Osteocyte (in vitro differentiated cells): ENCODE measurements around the gene BDH1. TPM values are rescaled to one million over a fixed set of nuclear protein-coding genes. Genes with fewer than 3 reads are reported as not detected.

Source experiments
- DNase-seq: peaks from one replicate; pipeline ENCODE4 v3.0.0; 2021; ENCODE audit warnings: mixed read lengths; ENCODE audit not compliant: unreplicated experiment; ENCODE audit errors: extremely low spot score
- H3K27ac Mint-ChIP-seq: one replicate; pipeline ENCODE4 v1.8.0; 2021; ENCODE audit warnings: mild to moderate bottlenecking, mixed read lengths; ENCODE audit not compliant: unreplicated experiment
- H3K27me3 Mint-ChIP-seq: one replicate; pipeline ENCODE4 v1.8.0; 2021; ENCODE audit warnings: mixed read lengths; ENCODE audit not compliant: unreplicated experiment
- H3K36me3 Mint-ChIP-seq: one replicate; pipeline ENCODE4 v1.8.0; 2021; ENCODE audit warnings: mixed read lengths; ENCODE audit not compliant: unreplicated experiment
- H3K4me1 Mint-ChIP-seq: one replicate; pipeline ENCODE4 v1.8.0; 2021; ENCODE audit warnings: mixed read lengths; ENCODE audit not compliant: unreplicated experiment
- H3K4me3 Mint-ChIP-seq: one replicate; pipeline ENCODE4 v1.8.0; 2021; ENCODE audit warnings: mild to moderate bottlenecking, moderate library complexity, mixed read lengths; ENCODE audit not compliant: unreplicated experiment
- H3K9me3 Mint-ChIP-seq: one replicate; pipeline ENCODE4 v1.8.0; 2021; ENCODE audit warnings: mixed read lengths; ENCODE audit not compliant: unreplicated experiment
- CTCF ChIP-seq: fragments of 200-600 bp; sonication (generic); IDR thresholded peaks from 2 replicates; pipeline ENCODE4 v1.5.0; 2021; ENCODE audit warnings: antibody characterized with exemption, mild to moderate bottlenecking, moderate library complexity
- total RNA-seq: library from RNA; stranded (reverse); gene quantifications from 2 replicates; pipeline ENCODE4 v1.2.1, GENCODE V29; 2021

Gene BDH1
- total RNA-seq, 1 donor from 2014 or later: 12.1 TPM

GRCh38 chr3:197599089-197599765 lies 43.5 kb upstream of the BDH1 start:
- peak overlapping the region; percentile 52 for H3K4me3 Mint-ChIP-seq
- peaks cover 13% of the 10 kb centered on the region for H3K4me1 Mint-ChIP-seq
- TF ChIP-seq CTCF: peak; percentile 95
- H3K27me3 Mint-ChIP-seq: no peaks in the 10 kb centered on the region
- H3K9me3 Mint-ChIP-seq: no peaks in the 10 kb centered on the region
- H3K27ac Mint-ChIP-seq: peak overlapping the region; percentile 76
- peak; percentile 92 for DNase-seq
- H3K36me3 Mint-ChIP-seq: peaks cover 5% of the 10 kb centered on the region

- Mint-ChIP-seq H3K27ac (no peak overlapping the region), H3K36me3 (peaks cover 5% of the 10 kb centered on the region), H3K27me3 (no peaks in the 10 kb centered on the region), H3K4me1 (peaks cover 13% of the 10 kb centered on the region), H3K4me3 (no peak overlapping the region), H3K9me3 (no peaks in the 10 kb centered on the region)
- no peak for TF ChIP-seq CTCF
- DNase-seq: peak; percentile 48
Measured at GRCh38 chr3:197598404-197598980, 42.7 kb upstream of the BDH1 start.

DNA sequence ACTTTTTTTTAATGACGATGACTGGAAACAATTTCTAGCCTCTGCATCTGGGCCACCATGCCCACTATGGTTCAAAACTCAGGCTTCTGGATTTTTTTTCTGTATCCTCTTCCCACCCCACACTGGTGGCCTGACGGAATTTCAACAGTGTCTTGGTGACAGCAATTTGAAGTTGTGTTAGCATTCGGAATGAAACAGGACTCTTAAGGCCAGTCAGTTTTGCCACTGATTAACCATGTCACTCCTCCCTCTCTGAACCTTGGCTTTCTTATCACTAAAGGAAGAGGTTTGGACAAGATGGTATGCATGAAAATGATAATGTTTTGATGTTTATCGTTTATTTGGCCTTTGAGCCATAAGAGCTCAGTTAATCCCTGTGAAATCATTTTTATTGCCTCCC lies 41.6 kb upstream of the BDH1 start:
- DNase-seq: peak; percentile 15
- no peak overlapping the region for H3K4me3 Mint-ChIP-seq
- H3K4me1 Mint-ChIP-seq: peaks cover 13% of the 10 kb centered on the region
- H3K27me3 Mint-ChIP-seq: no peaks in the 10 kb centered on the region
- TF ChIP-seq CTCF: no peak
- H3K27ac Mint-ChIP-seq: no peak overlapping the region
- no peaks in the 10 kb centered on the region for H3K36me3 Mint-ChIP-seq
- H3K9me3 Mint-ChIP-seq: no peaks in the 10 kb centered on the region

GRCh38 chr3:197595470-197596185 lies 39.9 kb upstream of the BDH1 start:
- H3K9me3 Mint-ChIP-seq: no peaks in the 10 kb centered on the region
- peak; percentile 59 for DNase-seq
- H3K4me3 Mint-ChIP-seq: no peak overlapping the region

More at GRCh38 chr3:197595470-197596185, 39.9 kb upstream of the BDH1 start:
- Mint-ChIP-seq H3K27ac (no peak overlapping the region), H3K27me3 (no peaks in the 10 kb centered on the region), H3K36me3 (no peaks in the 10 kb centered on the region), H3K4me1 (peaks cover 8% of the 10 kb centered on the region)
- TF ChIP-seq CTCF: no peak
